Neural cell (in vitro differentiated cells): ENCODE measurements around the gene VEGFB. TPM values are rescaled to one million over a fixed set of nuclear protein-coding genes. Genes with fewer than 3 reads are reported as not detected.
A peak's percentile ranks its signal among the peaks of the same experiment; 100 is the strongest.

ENCODE experiments used
- H2AFZ ChIP-seq: fragments of 200-600, 300-800 bp; sonication (generic), shearing (Covaris generic); 2 replicates; pipeline ENCODE4 v1.6.0; 2014; ENCODE audit warnings: low read depth, mild to moderate bottlenecking, antibody characterized with exemption, low read length, moderate library complexity
- H3F3A ChIP-seq: fragments of 200-600 bp; shearing (Covaris generic); 2 replicates; pipeline ENCODE4 v1.6.1; 2016; ENCODE audit warnings: mild to moderate bottlenecking, moderate library complexity, mixed read lengths, antibody characterized with exemption, low read length; ENCODE audit not compliant: insufficient read depth, poor library complexity, severe bottlenecking
- H3K27ac ChIP-seq: fragments of 200-600, 300-800 bp; sonication (generic), shearing (Covaris generic); 2 replicates; pipeline ENCODE4 v1.5.1; 2014; ENCODE audit warnings: mild to moderate bottlenecking, low read length, moderate library complexity
- H3K27me3 ChIP-seq: fragments of 300-800, 200-600 bp; sonication (generic), shearing (Covaris generic); 2 replicates; pipeline ENCODE4 v1.6.0; 2014; ENCODE audit warnings: mild to moderate bottlenecking, low read depth, low read length, moderate library complexity; ENCODE audit not compliant: insufficient read depth
- H3K36me3 ChIP-seq: fragments of 300-800, 200-600 bp; sonication (generic), shearing (Covaris generic); 2 replicates; pipeline ENCODE4 v1.5.1; 2014; ENCODE audit warnings: mild to moderate bottlenecking, antibody characterized with exemption, low read length, moderate library complexity; ENCODE audit not compliant: insufficient read depth
- H3K4me2 ChIP-seq: fragments of 300-800, 200-600 bp; sonication (generic), shearing (Covaris generic); 2 replicates; pipeline ENCODE4 v1.6.0; 2014; ENCODE audit warnings: mild to moderate bottlenecking, low read length
- H3K4me3 ChIP-seq: fragments of 300-800, 200-600 bp; sonication (generic), shearing (Covaris generic); 2 replicates; pipeline ENCODE4 v1.5.1; 2014; ENCODE audit warnings: mild to moderate bottlenecking, low read length, moderate library complexity
- H3K79me2 ChIP-seq: fragments of 200-600 bp; shearing (Covaris generic); replicated peaks from 2 replicates; pipeline ENCODE4 v1.6.0; 2014; ENCODE audit warnings: mild to moderate bottlenecking, low read length, moderate library complexity; ENCODE audit not compliant: insufficient read depth
- H3K9ac ChIP-seq: fragments of 300-800, 200-600 bp; sonication (generic), shearing (Covaris generic); 2 replicates; pipeline ENCODE4 v1.6.1; 2016; ENCODE audit warnings: mild to moderate bottlenecking, low read length, mixed read lengths
- H3K9me2 ChIP-seq: fragments of 200-600 bp; shearing (Covaris generic); 2 replicates; pipeline ENCODE4 v1.6.1; 2016; ENCODE audit warnings: mild to moderate bottlenecking, low read length, mixed read lengths; ENCODE audit not compliant: insufficient read depth
- H3K9me3 ChIP-seq: fragments of 200-600, 300-800 bp; sonication (generic), shearing (Covaris generic); 2 replicates; pipeline ENCODE4 v1.6.1; 2016; ENCODE audit warnings: mild to moderate bottlenecking, mixed run types, low read length, moderate library complexity, mixed read lengths
- H4K20me1 ChIP-seq: fragments of 200-600 bp; shearing (Covaris generic); 2 replicates; pipeline ENCODE4 v1.6.1; 2016; ENCODE audit warnings: mild to moderate bottlenecking, mixed run types; ENCODE audit not compliant: insufficient read depth
- CTCF ChIP-seq: fragments of 450-650 bp; IDR thresholded peaks from 2 replicates; pipeline ENCODE4 v1.5.1; 2014; ENCODE audit warnings: antibody characterized with exemption, mild to moderate bottlenecking, moderate library complexity; ENCODE audit not compliant: poor library complexity, severe bottlenecking
- EP300 ChIP-seq: fragments of 450-650 bp; conservative IDR thresholded peaks from 2 replicates; pipeline ENCODE4 v1.6.1; 2014; ENCODE audit warnings: antibody characterized with exemption, mild to moderate bottlenecking, moderate library complexity; ENCODE audit not compliant: poor library complexity, severe bottlenecking
- EZH2 ChIP-seq: fragments of 200-600, 300-800 bp; shearing (Covaris generic), sonication (generic); IDR thresholded peaks from 2 replicates; pipeline ENCODE4 v1.6.1; 2014; ENCODE audit warnings: antibody characterized with exemption, low read length, borderline replicate concordance, mild to moderate bottlenecking; ENCODE audit not compliant: insufficient read depth, poor library complexity, severe bottlenecking
- MXI1 ChIP-seq: fragments of 450-650 bp; conservative IDR thresholded peaks from 2 replicates; pipeline ENCODE4 v1.6.1; 2014; ENCODE audit warnings: antibody characterized with exemption, mild to moderate bottlenecking; ENCODE audit not compliant: poor library complexity, severe bottlenecking
- POLR2AphosphoS5 ChIP-seq: IDR thresholded peaks from 2 replicates; pipeline ENCODE4 v1.6.1; 2012
- RAD21 ChIP-seq: fragments of 450-650 bp; conservative IDR thresholded peaks from 2 replicates; pipeline ENCODE4 v1.6.1; 2014; ENCODE audit warnings: antibody characterized with exemption, mild to moderate bottlenecking, moderate library complexity
- REST ChIP-seq: IDR thresholded peaks from 2 replicates; pipeline ENCODE4 v1.6.1; 2012; ENCODE audit warnings: borderline replicate concordance
- SMC3 ChIP-seq: fragments of 450-650 bp; conservative IDR thresholded peaks from 2 replicates; pipeline ENCODE4 v1.6.1; 2014; ENCODE audit warnings: antibody characterized with exemption, mild to moderate bottlenecking, moderate library complexity; ENCODE audit not compliant: poor library complexity
- TAF1 ChIP-seq: IDR thresholded peaks from 2 replicates; pipeline ENCODE4 v1.6.1; 2012; ENCODE audit warnings: low read depth
- polyA plus RNA-seq: library from polyadenylated mRNA; depleted of rRNA; stranded (reverse); fragments of >200 nt; gene quantifications from 2 replicates; pipeline ENCODE4 v1.2.3, GENCODE V29; 2014

The VEGFB gene
- polyA plus RNA-seq, 1 donor from 2014 or later = 4.8 TPM

- Histone ChIP-seq H3K9me2 (no peaks in the 10 kb centered on the region), H3K27ac (no peak overlapping the region), H2AFZ (no peak overlapping the region), H3K27me3 (peaks cover 8% of the 10 kb centered on the region), H3K4me3 (peak overlapping the region; percentile 94), H3F3A (no peaks in the 10 kb centered on the region), H3K79me2 (peaks cover 4% of the 10 kb centered on the region), H3K9ac (no peak overlapping the region), H3K36me3 (no peaks in the 10 kb centered on the region), H4K20me1 (no peaks in the 10 kb centered on the region), H3K4me2 (no peak overlapping the region), H3K9me3 (no peaks in the 10 kb centered on the region)
- TF ChIP-seq CTCF (no peak), EP300 (no peak), SMC3 (no peak), POLR2AphosphoS5 (no peak), REST (no peak), RAD21 (no peak), MXI1 (no peak), TAF1 (no peak), EZH2 (no peak)
Measured at GRCh38 chr11:64231546-64231945, 2.8 kb upstream of the VEGFB start.

- H3K27ac ChIP-seq = no peak overlapping the region
- H3K79me2 ChIP-seq = no peaks in the 10 kb centered on the region
- no peak overlapping the region for H3K9ac ChIP-seq
- no peaks in the 10 kb centered on the region for H3K9me3 ChIP-seq
- H3K27me3 ChIP-seq = peaks cover 8% of the 10 kb centered on the region
- no peak overlapping the region for H3K4me3 ChIP-seq
- no peak overlapping the region for H2AFZ ChIP-seq
- H3F3A ChIP-seq = no peaks in the 10 kb centered on the region
- H3K4me2 ChIP-seq = no peak overlapping the region
- H3K36me3 ChIP-seq = no peaks in the 10 kb centered on the region
- TF ChIP-seq SMC3 = no peak
- TF ChIP-seq CTCF = no peak
- TF ChIP-seq REST = no peak
- no peaks in the 10 kb centered on the region for H4K20me1 ChIP-seq
- no peaks in the 10 kb centered on the region for H3K9me2 ChIP-seq
Measured at GRCh38 chr11:64232182-64232966, 2.0 kb upstream of the VEGFB start.
